CD4-positive, alpha-beta T cell (primary cell): ENCODE data around the gene AHNAK. TPM values are rescaled to one million over a fixed set of nuclear protein-coding genes. Genes with fewer than 3 reads are reported as not detected.
A peak's percentile ranks its signal among the peaks of the same experiment; 100 is the strongest.
"Not testable (repeated sequence)": the region's sequence is repeated elsewhere in the genome, so short reads cannot be mapped to it uniquely, and the experiment has no call there.

Source experiments
- ATAC-seq: fragments of 200-7000 bp; cut with Tn5 transposase; one replicate; pipeline ENCODE4 v1.10.0; 2022; ENCODE audit warnings: mild to moderate bottlenecking; ENCODE audit not compliant: poor library complexity
- CTCF ChIA-PET: fragments of 350-600 bp; sonication (Branson Sonifier 250); formaldehyde crosslinking; loops from one replicate; lab custom pipeline; 2021; ENCODE audit warnings: antibody characterized with exemption, inconsistent platforms; lab: Charles Lee
- POLR2A ChIA-PET: fragments of 350-600 bp; sonication (Branson Sonifier 250); formaldehyde crosslinking; loops from one replicate; lab custom pipeline; 2021; ENCODE audit warnings: antibody characterized with exemption, inconsistent platforms; lab: Charles Lee
- DNase-seq, 14 experiments: peaks; one replicate each; pipeline ENCODE4 v3.0.0-alpha.2; 2013 to 2020; ENCODE audit warnings: mixed read lengths in 2 of 14
- H3K27ac ChIP-seq, 2 donors: one replicate each; pipeline versions ENCODE4 v1.5.1 to v1.7.0; 2013; ENCODE audit warnings: low read length in 2 of 2, low read depth in 1 of 2, mild to moderate bottlenecking in 1 of 2
- H3K27me3 ChIP-seq, 2 experiments: 1 replicate in 1 of 2; 2 replicates in 1 of 2; pipeline versions ENCODE4 v1.6.1 to v1.7.0; 2013; ENCODE audit warnings: low read length in 2 of 2, control low read depth in 1 of 2, mild to moderate bottlenecking in 1 of 2, moderate library complexity in 1 of 2; ENCODE audit not compliant: insufficient read depth in 2 of 2, control insufficient read depth in 1 of 2
- H3K36me3 ChIP-seq: one replicate; pipeline ENCODE4 v1.6.1; 2013; ENCODE audit warnings: low read length, control low read depth; ENCODE audit not compliant: insufficient read depth
- H3K4me1 ChIP-seq: one replicate; pipeline ENCODE4 v1.6.1; 2013; ENCODE audit warnings: low read length, control low read depth; ENCODE audit not compliant: insufficient read depth
- H3K4me3 ChIP-seq: one replicate; pipeline ENCODE4 v1.5.1; 2013; ENCODE audit warnings: mild to moderate bottlenecking, low read length, moderate library complexity
- H3K9me3 ChIP-seq, 2 experiments: 1 replicate in 1 of 2; 2 replicates in 1 of 2; pipeline versions ENCODE4 v1.6.1 to v1.7.0; 2013; ENCODE audit warnings: low read length in 2 of 2, mild to moderate bottlenecking in 2 of 2, control low read depth in 1 of 2, moderate library complexity in 1 of 2; ENCODE audit not compliant: control insufficient read depth in 1 of 2, insufficient read depth in 1 of 2
- H3K27ac Mint-ChIP-seq: one replicate; pipeline ENCODE4 v1.8.0; 2020; ENCODE audit warnings: mixed read lengths
- H3K27me3 Mint-ChIP-seq: one replicate; pipeline ENCODE4 v1.8.0; 2021; ENCODE audit warnings: mixed read lengths
- H3K36me3 Mint-ChIP-seq: one replicate; pipeline ENCODE4 v1.8.0; 2021; ENCODE audit warnings: low read depth, mixed read lengths
- H3K4me1 Mint-ChIP-seq: one replicate; pipeline ENCODE4 v1.8.0; 2021; ENCODE audit warnings: low read depth, mixed read lengths
- H3K4me3 Mint-ChIP-seq: one replicate; pipeline ENCODE4 v1.8.0; 2020; ENCODE audit warnings: mild to moderate bottlenecking, mixed read lengths
- H3K9me3 Mint-ChIP-seq: one replicate; pipeline ENCODE4 v1.8.0; 2020; ENCODE audit warnings: mixed read lengths
- intact Hi-C, 2 experiments: fragments of 100-400 bp; cut with DNase I in 1 of 2; cut with micrococcal nuclease in 1 of 2; formaldehyde crosslinking; loops; one replicate each; pipeline versions ENCODE4 v1.15.1 to v1.9.0; 2023 to 2025; cut with DNase I, micrococcal nuclease
- total RNA-seq, 174 experiments: library from RNA in 2 of 174; stranded (reverse) in 2 of 174; gene quantifications; one replicate each; pipeline ENCODE4 v1.2.3 and lab custom pipeline; 2021 to 2026
- TF ChIP-seq, protein P1 (sequence below): fragments of 200-600 bp; IDR thresholded peaks from one replicate; pipeline ENCODE4 v1.8.0; 2022; ENCODE audit warnings: antibody characterized with exemption, mild to moderate bottlenecking

Gene AHNAK
- total RNA-seq, 2 experiments from 2014 or later = 320 to 332 TPM

- H3K4me3 Mint-ChIP-seq = peak overlapping the region; percentile 84
- H3K36me3 Mint-ChIP-seq = peaks cover 12% of the 10 kb centered on the region
- H3K4me1 Mint-ChIP-seq = peaks cover 88% of the 10 kb centered on the region
- no peaks in the 10 kb centered on the region for H3K36me3 ChIP-seq
- CTCF ChIA-PET = interaction anchor here (1.2 to 11.6 kb wide), 4 partner anchors 8 to 128 kb away, joined by 5 to 251 read pairs (median 20); partner anchors contain the start of genes AHNAK and TUT1
- peak in 2 of 14 experiments; percentile 54 to 59 for DNase-seq
- TF ChIP-seq, protein P1, sequence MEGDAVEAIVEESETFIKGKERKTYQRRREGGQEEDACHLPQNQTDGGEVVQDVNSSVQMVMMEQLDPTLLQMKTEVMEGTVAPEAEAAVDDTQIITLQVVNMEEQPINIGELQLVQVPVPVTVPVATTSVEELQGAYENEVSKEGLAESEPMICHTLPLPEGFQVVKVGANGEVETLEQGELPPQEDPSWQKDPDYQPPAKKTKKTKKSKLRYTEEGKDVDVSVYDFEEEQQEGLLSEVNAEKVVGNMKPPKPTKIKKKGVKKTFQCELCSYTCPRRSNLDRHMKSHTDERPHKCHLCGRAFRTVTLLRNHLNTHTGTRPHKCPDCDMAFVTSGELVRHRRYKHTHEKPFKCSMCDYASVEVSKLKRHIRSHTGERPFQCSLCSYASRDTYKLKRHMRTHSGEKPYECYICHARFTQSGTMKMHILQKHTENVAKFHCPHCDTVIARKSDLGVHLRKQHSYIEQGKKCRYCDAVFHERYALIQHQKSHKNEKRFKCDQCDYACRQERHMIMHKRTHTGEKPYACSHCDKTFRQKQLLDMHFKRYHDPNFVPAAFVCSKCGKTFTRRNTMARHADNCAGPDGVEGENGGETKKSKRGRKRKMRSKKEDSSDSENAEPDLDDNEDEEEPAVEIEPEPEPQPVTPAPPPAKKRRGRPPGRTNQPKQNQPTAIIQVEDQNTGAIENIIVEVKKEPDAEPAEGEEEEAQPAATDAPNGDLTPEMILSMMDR = no peak
- H3K27ac Mint-ChIP-seq = peak overlapping the region; percentile 95
- POLR2A ChIA-PET = interaction anchor here (0.6 to 6.6 kb wide), 26 partner anchors 8 to 332 kb away, joined by 3 to 122 read pairs (median 6); partner anchors contain the start of genes AHNAK, C11orf98, CSKMT and EEF1G
- no peaks in the 10 kb centered on the region for H3K27me3 ChIP-seq
- no peak for ATAC-seq
- intact Hi-C loops = no loop called here
- peak overlapping the region; percentile 17 for H3K4me3 ChIP-seq
- H3K27ac ChIP-seq = peak overlapping the region; percentile 96 to 97
- no peaks in the 10 kb centered on the region for H3K27me3 Mint-ChIP-seq
- H3K9me3 ChIP-seq = no peaks in the 10 kb centered on the region
- H3K9me3 Mint-ChIP-seq = no peaks in the 10 kb centered on the region
- peaks cover 90% of the 10 kb centered on the region for H3K4me1 ChIP-seq
These were observed 6.0 kb upstream of the AHNAK start for GRCh38 chr11:62552485-62553079.

GRCh38 chr11:62550478-62550877, 3.9 kb upstream of the AHNAK start:
- DNase-seq, H3K9me3 ChIP-seq, H3K9me3 Mint-ChIP-seq, H3K36me3 ChIP-seq, H3K27me3 ChIP-seq, intact Hi-C loops, ATAC-seq, H3K4me3 ChIP-seq, H3K27me3 Mint-ChIP-seq: not testable (repeated sequence)
- ChIA-PET POLR2A (interaction anchor here (1.0 to 3.5 kb wide), 3 partner anchors 8 to 126 kb away, joined by 3 to 30 read pairs (median 3); partner anchors contain the start of gene EEF1G), CTCF (interaction anchor here (3.0 to 11.6 kb wide), 3 partner anchors 8 to 126 kb away, joined by 18 to 251 read pairs (median 21); partner anchors contain the start of gene AHNAK)
- Histone ChIP-seq H3K4me1 (peaks cover 79% of the 10 kb centered on the region), H3K27ac (peak overlapping the region; percentile 96 to 97)
- peaks cover 72% of the 10 kb centered on the region for H3K4me1 Mint-ChIP-seq
- H3K36me3 Mint-ChIP-seq = peaks cover 11% of the 10 kb centered on the region
- peak overlapping the region; percentile 84 for H3K4me3 Mint-ChIP-seq
- peak overlapping the region; percentile 95 for H3K27ac Mint-ChIP-seq

- H3K27ac Mint-ChIP-seq = peak overlapping the region; percentile 90
- peak overlapping the region; percentile 84 for H3K4me3 Mint-ChIP-seq
- POLR2A ChIA-PET = interaction anchor here (1.1 kb wide), 1 partner anchor 9 kb away, joined by 3 read pairs; no protein-coding TSS in a partner anchor
These were observed 2.1 kb upstream of the AHNAK start for GRCh38 chr11:62548545-62549335.

More at GRCh38 chr11:62548545-62549335, 2.1 kb upstream of the AHNAK start:
- no peaks in the 10 kb centered on the region for H3K9me3 ChIP-seq
- H3K27ac ChIP-seq = no peak overlapping the region
- Mint-ChIP-seq H3K4me1 (peaks cover 72% of the 10 kb centered on the region), H3K9me3 (no peaks in the 10 kb centered on the region), H3K27me3 (no peaks in the 10 kb centered on the region), H3K36me3 (peaks cover 21% of the 10 kb centered on the region)
- ATAC-seq = no peak
- no peak for DNase-seq
- H3K27me3 ChIP-seq = no peaks in the 10 kb centered on the region
- H3K36me3 ChIP-seq = peaks cover 5% of the 10 kb centered on the region
- H3K4me1 ChIP-seq = peaks cover 79% of the 10 kb centered on the region
- no peak overlapping the region for H3K4me3 ChIP-seq
- intact Hi-C loops = loop anchor here in 1 of 2 experiments (10.0 kb wide), 1 partner anchor 584 kb away; the partner anchor contains the start of gene FTH1
- TF ChIP-seq, protein P1 = no peak
- CTCF ChIA-PET = interaction anchor here (1.2 kb wide), 1 partner anchor 124 kb away, joined by 4 read pairs; no protein-coding TSS in a partner anchor
